Calu3 (cell line): ENCODE data around the gene AMER3. TPM values are rescaled to one million over a fixed set of nuclear protein-coding genes. Genes with fewer than 3 reads are reported as not detected.

Experiments
- BruUV-seq: library from RNA; stranded (reverse); fragments of 400-500 nt; replicated peaks from 2 replicates; lab custom pipeline; 2021; lab: Mats Ljungman, UMichigan
- CTCF ChIA-PET: fragments of 300-600 bp; sonication (Branson Sonifier 250); formaldehyde crosslinking; loops from one replicate; lab custom pipeline; 2022; ENCODE audit warnings: antibody characterized with exemption; lab: Charles Lee
- DNase-seq: peaks from one replicate; pipeline ENCODE4 v3.0.0; 2022
- H3K27ac Mint-ChIP-seq: one replicate; pipeline ENCODE4 v1.8.0; 2022; ENCODE audit warnings: mixed read lengths; ENCODE audit not compliant: unreplicated experiment
- H3K27me3 Mint-ChIP-seq: one replicate; pipeline ENCODE4 v1.8.0; 2022; ENCODE audit warnings: mixed read lengths; ENCODE audit not compliant: unreplicated experiment
- H3K36me3 Mint-ChIP-seq: one replicate; pipeline ENCODE4 v1.8.0; 2022; ENCODE audit warnings: mild to moderate bottlenecking, moderate library complexity, mixed read lengths; ENCODE audit not compliant: insufficient read depth, unreplicated experiment
- H3K4me1 Mint-ChIP-seq: one replicate; pipeline ENCODE4 v1.8.0; 2022; ENCODE audit warnings: mild to moderate bottlenecking, low read depth, mixed read lengths; ENCODE audit not compliant: unreplicated experiment
- H3K4me3 Mint-ChIP-seq: one replicate; pipeline ENCODE4 v1.8.0; 2022; ENCODE audit warnings: mild to moderate bottlenecking, low read depth, moderate library complexity, mixed read lengths; ENCODE audit not compliant: unreplicated experiment
- H3K9me3 Mint-ChIP-seq: one replicate; pipeline ENCODE4 v1.8.0; 2022; ENCODE audit warnings: low read depth, mixed read lengths; ENCODE audit not compliant: unreplicated experiment
- CTCF ChIP-seq: fragments of 200-600 bp; IDR thresholded peaks from one replicate; pipeline ENCODE4 v1.8.0; 2022; ENCODE audit warnings: antibody characterized with exemption; ENCODE audit not compliant: unreplicated experiment
- intact Hi-C: fragments of 100-400 bp; cut with micrococcal nuclease; formaldehyde crosslinking; loops from one replicate; pipeline ENCODE4 v1.10.0; 2022; ENCODE audit not compliant: unreplicated experiment
- total RNA-seq: library from RNA; stranded (reverse); gene quantifications from 2 replicates; pipeline ENCODE4 v1.2.3, GENCODE V29; 2022

The AMER3 gene
- total RNA-seq, 1 experiment from 2014 or later = not detected

- intact Hi-C loops = no loop called here
- DNase-seq = no peak
- BruUV-seq = no TSS peak
Observed at GRCh38 chr2:130759906-130760753, 4.8 kb downstream of the AMER3 start.

GRCh38 chr2:130760754-130761751 is 5.7 kb downstream of the AMER3 start:
- no peaks in the 10 kb centered on the region for H3K9me3 Mint-ChIP-seq
- intact Hi-C loops = no loop called here
- H3K36me3 Mint-ChIP-seq = no peaks in the 10 kb centered on the region
- DNase-seq = no peak
- H3K27me3 Mint-ChIP-seq = peaks cover 62% of the 10 kb centered on the region
- no peak overlapping the region for H3K27ac Mint-ChIP-seq
- no peaks in the 10 kb centered on the region for H3K4me1 Mint-ChIP-seq
- no TSS peak for BruUV-seq
- H3K4me3 Mint-ChIP-seq = no peak overlapping the region
- TF ChIP-seq CTCF = no peak
- CTCF ChIA-PET = no interaction called here

More at GRCh38 chr2:130759906-130760753, 4.8 kb downstream of the AMER3 start:
- peaks cover 71% of the 10 kb centered on the region for H3K27me3 Mint-ChIP-seq
- H3K27ac Mint-ChIP-seq = no peak overlapping the region
- H3K4me1 Mint-ChIP-seq = no peaks in the 10 kb centered on the region
- CTCF ChIA-PET = no interaction called here
- H3K4me3 Mint-ChIP-seq = no peak overlapping the region
- no peak for TF ChIP-seq CTCF
- H3K36me3 Mint-ChIP-seq = peaks cover 4% of the 10 kb centered on the region
- H3K9me3 Mint-ChIP-seq = no peaks in the 10 kb centered on the region

GRCh38 chr2:130762031-130762909 is 6.9 kb downstream of the AMER3 start:
- intact Hi-C loops = no loop called here
- no peak for TF ChIP-seq CTCF
- no peaks in the 10 kb centered on the region for H3K4me1 Mint-ChIP-seq

GRCh38 chr2:130762910-130763385 is 7.6 kb downstream of the AMER3 start:
- H3K9me3 Mint-ChIP-seq = no peaks in the 10 kb centered on the region
- no peak for TF ChIP-seq CTCF
- H3K4me3 Mint-ChIP-seq = no peak overlapping the region
- no TSS peak for BruUV-seq
- H3K27ac Mint-ChIP-seq = no peak overlapping the region
- CTCF ChIA-PET = no interaction called here
- H3K4me1 Mint-ChIP-seq = no peaks in the 10 kb centered on the region
- DNase-seq = no peak
- H3K27me3 Mint-ChIP-seq = peaks cover 62% of the 10 kb centered on the region
- intact Hi-C loops = no loop called here
- H3K36me3 Mint-ChIP-seq = no peaks in the 10 kb centered on the region

More at GRCh38 chr2:130762031-130762909, 6.9 kb downstream of the AMER3 start:
- peaks cover 62% of the 10 kb centered on the region for H3K27me3 Mint-ChIP-seq
- H3K9me3 Mint-ChIP-seq = no peaks in the 10 kb centered on the region
- no TSS peak for BruUV-seq
- no peak for DNase-seq
- CTCF ChIA-PET = no interaction called here
- H3K4me3 Mint-ChIP-seq = no peak overlapping the region
- no peak overlapping the region for H3K27ac Mint-ChIP-seq
- no peaks in the 10 kb centered on the region for H3K36me3 Mint-ChIP-seq
